Choroid plexus epithelial cell (primary cell): Measurements from ENCODE around the gene KCNJ11.

ENCODE experiments used
- DNase-seq: peaks from one replicate; pipeline ENCODE4 v3.0.0-alpha.2; 2010; ENCODE audit warnings: low read depth
- H3K4me3 ChIP-seq: 2 replicates; pipeline ENCODE4 v1.5.1; 2011; ENCODE audit warnings: low read depth, mild to moderate bottlenecking, control low read depth, low read length, moderate library complexity
- CTCF ChIP-seq: conservative IDR thresholded peaks from 2 replicates; pipeline ENCODE4 v1.5.1; 2011; ENCODE audit warnings: low read depth, mild to moderate bottlenecking, control low read depth, inconsistent platforms, low read length, moderate library complexity

KCNJ11 gene

GRCh38 chr11:17414992-17415391 lies 26.5 kb upstream of the KCNJ11 start:
- no peak for DNase-seq
- TF ChIP-seq CTCF, result no peak
- H3K4me3 ChIP-seq, result no peak overlapping the region

- TF ChIP-seq CTCF, result no peak
- H3K4me3 ChIP-seq, result no peak overlapping the region
- no peak for DNase-seq
Measured at GRCh38 chr11:17414317-17414737, 25.9 kb upstream of the KCNJ11 start.

GRCh38 chr11:17413414-17414316 lies 25.2 kb upstream of the KCNJ11 start:
- no peak overlapping the region for H3K4me3 ChIP-seq
- no peak for DNase-seq
- no peak for TF ChIP-seq CTCF

- H3K4me3 ChIP-seq, result no peak overlapping the region
- TF ChIP-seq CTCF, result no peak
- DNase-seq, result no peak
Measured at GRCh38 chr11:17412488-17413180, 24.2 kb upstream of the KCNJ11 start.

GRCh38 chr11:17411418-17411817 lies 23.0 kb upstream of the KCNJ11 start:
- H3K4me3 ChIP-seq, result no peak overlapping the region
- DNase-seq, result no peak
- TF ChIP-seq CTCF, result no peak

- no peak overlapping the region for H3K4me3 ChIP-seq
- TF ChIP-seq CTCF, result no peak
- no peak for DNase-seq
Measured at GRCh38 chr11:17410606-17411379, 22.3 kb upstream of the KCNJ11 start.
